Ectodermal cell (in vitro differentiated cells): ENCODE results near the gene ZBTB32.
A peak's percentile ranks its signal among the peaks of the same experiment; 100 is the strongest.
"Not testable (repeated sequence)": the region's sequence is repeated elsewhere in the genome, so short reads cannot be mapped to it uniquely, and the experiment has no call there.

Experiments
- H3K27ac ChIP-seq: 2 replicates; pipeline ENCODE4 v1.7.0; 2013; ENCODE audit warnings: mild to moderate bottlenecking, low read depth, low read length; ENCODE audit not compliant: insufficient read depth, poor library complexity, severe bottlenecking
- H3K27me3 ChIP-seq: 2 replicates; pipeline ENCODE4 v1.7.0; 2013; ENCODE audit warnings: mild to moderate bottlenecking, low read length; ENCODE audit not compliant: insufficient read depth, control insufficient read depth, poor library complexity, severe bottlenecking
- H3K36me3 ChIP-seq: one replicate; pipeline ENCODE4 v1.7.0; 2013; ENCODE audit warnings: low read length; ENCODE audit not compliant: control insufficient read depth, insufficient read depth
- H3K4me1 ChIP-seq: one replicate; pipeline ENCODE4 v1.7.0; 2013; ENCODE audit warnings: low read length; ENCODE audit not compliant: control insufficient read depth, insufficient read depth
- H3K4me3 ChIP-seq: 2 replicates; pipeline ENCODE4 v1.7.0; 2013; ENCODE audit warnings: low read depth, low read length, control low read depth; ENCODE audit not compliant: insufficient read depth
- H3K9me3 ChIP-seq: 2 replicates; pipeline ENCODE4 v1.7.0; 2013; ENCODE audit warnings: mild to moderate bottlenecking, low read length, moderate library complexity; ENCODE audit not compliant: control insufficient read depth
- WGBS, 2 experiments: methylation state at CpG; one replicate each; pipeline ENCODE4 v1.1.7; 2013; ENCODE audit warnings: missing lambda C conversion rate in 2 of 2; 5-methylcytosine and 5-hydroxymethylcytosine counted together

ZBTB32 gene

DNA sequence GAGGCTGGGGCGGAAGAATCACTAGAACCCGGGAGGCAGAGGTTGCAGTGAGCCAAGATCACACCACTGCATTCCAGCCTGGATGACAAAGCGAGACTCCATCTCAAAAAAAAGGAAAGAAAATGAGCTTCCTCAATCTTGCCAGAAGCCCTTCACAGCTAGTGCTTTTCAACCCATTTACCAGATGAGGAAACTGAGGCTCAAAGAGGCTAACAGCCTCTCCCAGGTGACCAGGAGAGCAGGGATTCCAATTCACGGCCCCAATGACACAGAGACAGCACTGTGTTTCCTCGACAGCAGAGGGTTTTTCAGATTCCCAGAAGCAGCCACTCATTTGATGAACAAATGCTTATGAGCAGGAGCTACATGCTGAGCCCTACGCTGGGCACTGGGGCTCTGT is 34.8 kb upstream of the ZBTB32 start:
- 77 to 80% methylated on average over 6 of the region's 6 CpGs for WGBS, 2 experiments
- Histone ChIP-seq H3K4me3 (no peak overlapping the region), H3K36me3 (no peaks in the 10 kb centered on the region), H3K27ac (no peak overlapping the region), H3K27me3 (peaks cover 35% of the 10 kb centered on the region), H3K9me3 (no peaks in the 10 kb centered on the region), H3K4me1 (no peaks in the 10 kb centered on the region)

- no peaks in the 10 kb centered on the region for H3K36me3 ChIP-seq
- H3K27ac ChIP-seq: no peak overlapping the region
- no peak overlapping the region for H3K4me3 ChIP-seq
- 69 to 70% methylated on average over 4 of the region's 4 CpGs for WGBS, 2 experiments
- peaks cover 35% of the 10 kb centered on the region for H3K27me3 ChIP-seq
- no peaks in the 10 kb centered on the region for H3K4me1 ChIP-seq
- H3K9me3 ChIP-seq: no peaks in the 10 kb centered on the region
These were observed 34.4 kb upstream of the ZBTB32 start for GRCh38 chr19:35669974-35670373.

GRCh38 chr19:35670686-35671085 is 33.7 kb upstream of the ZBTB32 start:
- H3K4me1 ChIP-seq: no peaks in the 10 kb centered on the region
- H3K36me3 ChIP-seq: no peaks in the 10 kb centered on the region
- peaks cover 37% of the 10 kb centered on the region for H3K27me3 ChIP-seq
- no peak overlapping the region for H3K4me3 ChIP-seq
- no peak overlapping the region for H3K27ac ChIP-seq
- WGBS, 2 experiments: 88 to 93% methylated on average over 1 of the region's 1 CpG
- no peaks in the 10 kb centered on the region for H3K9me3 ChIP-seq

DNA sequence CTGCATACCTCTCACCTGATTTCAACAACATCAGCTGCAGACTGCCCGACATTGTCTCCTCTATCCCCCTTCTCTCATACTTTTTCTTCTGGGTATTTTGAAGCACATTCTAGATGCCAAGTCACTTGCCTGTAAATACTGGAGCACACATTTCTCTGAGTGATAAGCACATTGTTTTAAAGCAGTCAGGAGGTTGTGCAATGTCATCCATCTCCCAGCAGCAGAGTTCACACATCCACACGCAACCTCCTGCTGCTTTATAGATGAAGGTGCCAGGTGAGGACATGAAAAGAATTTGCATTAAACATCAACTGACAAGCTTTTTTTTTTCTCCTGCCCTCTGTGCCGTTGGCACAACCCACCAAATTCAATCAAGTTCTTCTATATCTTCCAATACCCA is 32.5 kb upstream of the ZBTB32 start:
- 75 to 81% methylated on average over 3 of the region's 3 CpGs for WGBS, 2 experiments
- H3K9me3 ChIP-seq: no peaks in the 10 kb centered on the region
- peaks cover 40% of the 10 kb centered on the region for H3K27me3 ChIP-seq
- H3K4me1 ChIP-seq: no peaks in the 10 kb centered on the region
- no peak overlapping the region for H3K4me3 ChIP-seq
- no peak overlapping the region for H3K27ac ChIP-seq
- no peaks in the 10 kb centered on the region for H3K36me3 ChIP-seq

GRCh38 chr19:35673121-35673804 is 31.1 kb upstream of the ZBTB32 start:
- Histone ChIP-seq H3K9me3 (no peaks in the 10 kb centered on the region), H3K36me3 (no peaks in the 10 kb centered on the region), H3K4me3 (peak overlapping the region; percentile 42), H3K27me3 (peaks cover 40% of the 10 kb centered on the region), H3K4me1 (no peaks in the 10 kb centered on the region), H3K27ac (no peak overlapping the region)
- 3 to 6% methylated on average over 38 to 39 of the region's 39 CpGs for WGBS, 2 experiments

DNA sequence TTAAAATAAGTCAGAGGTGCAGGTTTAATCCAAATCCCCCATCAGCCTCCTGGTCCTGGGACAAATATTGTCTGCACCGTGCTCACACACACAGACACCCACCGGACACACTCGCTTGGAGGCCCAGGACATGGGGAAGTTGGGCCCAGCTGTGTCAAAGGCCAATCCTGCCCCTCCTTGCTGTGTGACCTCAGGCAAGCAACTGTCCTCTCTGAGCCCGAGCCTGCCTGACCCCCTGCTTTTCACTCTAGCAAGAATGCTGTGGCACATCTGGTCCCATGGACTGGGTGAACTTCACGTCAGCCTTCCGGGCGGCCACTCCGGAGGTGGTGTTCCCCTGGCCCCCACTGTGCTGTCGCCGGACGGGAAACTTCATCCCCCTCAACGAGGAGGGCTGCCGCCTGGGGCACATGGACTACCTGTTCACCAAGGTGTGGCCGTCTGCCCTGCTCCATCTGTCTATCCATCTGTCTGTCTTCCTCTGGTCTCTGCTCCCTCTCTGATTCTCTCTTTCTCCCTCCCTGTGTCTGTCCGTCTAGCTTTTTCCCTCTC is 28.7 kb upstream of the ZBTB32 start:
- 83 to 86% methylated on average over 15 of the region's 15 CpGs for WGBS, 2 experiments
- H3K27ac ChIP-seq: no peak overlapping the region
- no peaks in the 10 kb centered on the region for H3K4me1 ChIP-seq
- no peak overlapping the region for H3K4me3 ChIP-seq
- peaks cover 29% of the 10 kb centered on the region for H3K27me3 ChIP-seq
- no peaks in the 10 kb centered on the region for H3K36me3 ChIP-seq
- H3K9me3 ChIP-seq: no peaks in the 10 kb centered on the region

DNA sequence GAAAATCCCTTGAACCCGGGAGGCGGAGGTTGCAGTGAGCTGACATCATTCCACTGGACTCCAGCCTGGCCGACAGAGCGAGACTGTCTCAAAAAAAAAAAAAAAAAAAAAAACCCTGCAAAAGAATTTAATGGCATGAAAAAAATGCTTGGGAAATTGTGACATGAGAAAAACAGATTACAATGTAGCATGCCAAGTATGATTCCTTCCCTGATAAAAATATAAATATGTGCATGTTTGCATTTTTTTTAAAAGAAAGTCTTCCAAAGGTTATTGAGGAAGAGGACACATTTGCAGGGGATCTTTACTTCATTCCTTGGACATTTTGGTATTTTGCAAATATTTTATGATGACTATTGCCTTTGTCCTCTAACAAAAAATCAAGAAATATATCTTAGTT is 14.5 kb upstream of the ZBTB32 start:
- 95% methylated on average over 2 to 4 of the region's 4 CpGs for WGBS, 2 experiments
- Histone ChIP-seq H3K4me1 (no peaks in the 10 kb centered on the region), H3K27ac (no peak overlapping the region), H3K4me3 (no peak overlapping the region), H3K9me3 (no peaks in the 10 kb centered on the region), H3K27me3 (no peaks in the 10 kb centered on the region), H3K36me3 (no peaks in the 10 kb centered on the region)

DNA sequence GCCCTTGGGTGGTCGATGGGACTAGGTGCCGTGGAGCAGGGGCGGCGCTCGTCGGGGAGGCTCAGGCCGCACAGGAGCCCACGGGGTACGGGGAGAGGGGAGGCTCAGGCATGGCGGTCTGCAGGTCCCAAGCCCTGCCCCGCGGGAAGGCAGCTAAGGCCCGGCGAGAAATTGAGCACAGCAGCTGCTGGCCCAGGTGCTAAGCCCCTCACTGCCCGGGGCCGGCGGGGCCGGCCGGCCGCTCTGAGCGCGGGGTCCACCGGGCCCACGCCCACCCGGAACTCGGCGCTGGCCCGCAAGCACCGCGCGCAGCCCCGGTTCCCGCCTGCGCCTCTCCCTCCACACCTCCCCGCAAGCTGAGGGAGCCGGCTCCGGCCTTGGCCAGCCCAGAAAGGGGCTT is 13.3 kb upstream of the ZBTB32 start:
- H3K27me3 ChIP-seq, H3K36me3 ChIP-seq, H3K4me1 ChIP-seq, H3K9me3 ChIP-seq, H3K27ac ChIP-seq, H3K4me3 ChIP-seq: not testable (repeated sequence)
- 93 to 94% methylated on average over 37 of the region's 37 CpGs for WGBS, 2 experiments

- Histone ChIP-seq H3K27ac (no peak overlapping the region), H3K4me3 (no peak overlapping the region), H3K4me1 (no peaks in the 10 kb centered on the region), H3K36me3 (no peaks in the 10 kb centered on the region), H3K9me3 (no peaks in the 10 kb centered on the region), H3K27me3 (no peaks in the 10 kb centered on the region)
- WGBS, 2 experiments: 91% methylated on average over 11 of the region's 11 CpGs
These were observed 12.3 kb upstream of the ZBTB32 start for GRCh38 chr19:35692010-35692409.

DNA sequence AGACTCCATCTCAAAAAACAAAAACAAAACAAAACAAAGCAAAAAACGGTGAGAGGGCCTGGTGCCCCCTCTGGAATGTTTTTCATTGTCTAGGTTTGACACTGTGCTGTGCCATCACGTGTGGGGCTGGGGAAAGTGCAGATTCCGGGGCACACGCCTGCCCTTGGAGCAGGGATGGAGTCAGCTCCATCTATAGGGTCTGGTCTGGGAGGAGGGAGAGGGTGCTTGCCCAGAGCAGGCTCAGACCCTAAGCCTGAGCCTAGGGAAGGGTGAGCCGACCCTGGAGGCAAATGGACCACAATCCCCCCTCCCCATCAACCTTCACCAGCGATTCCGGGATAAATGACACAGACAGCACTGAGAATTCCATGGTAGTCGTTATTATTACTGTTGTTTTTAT is 10.9 kb upstream of the ZBTB32 start:
- Histone ChIP-seq H3K4me1 (no peaks in the 10 kb centered on the region), H3K27ac (no peak overlapping the region), H3K27me3 (no peaks in the 10 kb centered on the region), H3K4me3 (no peak overlapping the region), H3K9me3 (no peaks in the 10 kb centered on the region), H3K36me3 (no peaks in the 10 kb centered on the region)
- WGBS, 2 experiments: 25 to 36% methylated on average over 7 to 8 of the region's 8 CpGs
